Endothelial cell of umbilical vein (primary cell): Measurements from ENCODE around the gene WNT10A. TPM values are rescaled to one million over a fixed set of nuclear protein-coding genes. Genes with fewer than 3 reads are reported as not detected.

ENCODE experiments used
- BruUV-seq: library from RNA; stranded (reverse); fragments of 400-500 nt; replicated peaks from 2 replicates; lab custom pipeline; 2021; lab: Mats Ljungman, UMichigan
- CTCF ChIA-PET: fragments of 300-600, 350-600 bp; sonication (Branson Sonifier 250); formaldehyde crosslinking; loops from one replicate; lab custom pipeline; 2021; ENCODE audit warnings: antibody characterized with exemption, inconsistent platforms; lab: Charles Lee
- POLR2A ChIA-PET: fragments of 300-600, 350-600 bp; sonication (Branson Sonifier 250); formaldehyde crosslinking; loops from one replicate; lab custom pipeline; 2021; ENCODE audit warnings: antibody characterized with exemption, inconsistent platforms; lab: Charles Lee
- DNase-seq: peaks from one replicate; pipeline ENCODE4 v3.0.0-alpha.2; 2011; ENCODE audit warnings: low read depth, low spot score
- FAIRE-seq: peaks from 2 replicates; lab custom pipeline; 2011; peaks lifted over from hg19 to GRCh38; lab: Jason Lieb, UNC
- H2AFZ ChIP-seq: 2 replicates; pipeline ENCODE4 v1.6.0; 2012; ENCODE audit warnings: low read depth, low read length, control low read depth, inconsistent platforms
- H3K27ac ChIP-seq: 2 replicates; pipeline ENCODE4 v1.5.1; 2011; ENCODE audit warnings: low read depth, mild to moderate bottlenecking, control low read depth, low read length, moderate library complexity; ENCODE audit not compliant: insufficient read depth
- H3K27me3 ChIP-seq, 2 experiments: 2 replicates each; pipeline versions ENCODE4 v1.6.0 to v1.6.1; 2011; ENCODE audit warnings: low read length in 2 of 2, mixed read lengths in 1 of 2; ENCODE audit not compliant: control insufficient read depth in 2 of 2, insufficient read depth in 2 of 2
- H3K36me3 ChIP-seq, 2 experiments: 2 replicates in 1 of 2; 3 replicates in 1 of 2; pipeline ENCODE4 v1.5.1; 2011; ENCODE audit warnings: low read length in 2 of 2, mild to moderate bottlenecking in 1 of 2, moderate library complexity in 1 of 2; ENCODE audit not compliant: control insufficient read depth in 2 of 2, insufficient read depth in 2 of 2; ENCODE audit errors: extremely low read depth in 1 of 2
- H3K4me1 ChIP-seq: 3 replicates; pipeline ENCODE4 v1.5.1; 2011; ENCODE audit warnings: mild to moderate bottlenecking, low read length; ENCODE audit not compliant: control insufficient read depth, insufficient read depth; ENCODE audit errors: extremely low read depth
- H3K4me2 ChIP-seq: 2 replicates; pipeline ENCODE4 v1.6.1; 2011; ENCODE audit warnings: low read length, control low read depth, mixed read lengths; ENCODE audit not compliant: insufficient read depth
- H3K4me3 ChIP-seq, 3 experiments: fragments of 200-600 bp in 1 of 3; sonication (generic), shearing (Covaris generic) in 1 of 3; replicated peaks in 1 of 3; 2 replicates each; pipeline ENCODE4 v1.5.1; 2011 to 2016; ENCODE audit warnings: control low read depth in 3 of 3, low read length in 3 of 3, mild to moderate bottlenecking in 2 of 3, inconsistent platforms in 1 of 3, low read depth in 1 of 3, moderate library complexity in 1 of 3; ENCODE audit not compliant: insufficient read depth in 1 of 3
- H3K79me2 ChIP-seq: 2 replicates; pipeline ENCODE4 v1.6.0; 2012; ENCODE audit warnings: low read length, inconsistent platforms; ENCODE audit not compliant: control insufficient read depth, insufficient read depth
- H3K9ac ChIP-seq: replicated peaks from 2 replicates; pipeline ENCODE3; 2011; ENCODE audit warnings: low read length, control low read depth; ENCODE audit not compliant: insufficient read depth; ENCODE audit errors: extremely low read depth
- H3K9me1 ChIP-seq: replicated peaks from 3 replicates; pipeline ENCODE4 v1.6.0; 2011; ENCODE audit warnings: mild to moderate bottlenecking, low read length; ENCODE audit not compliant: control insufficient read depth, insufficient read depth; ENCODE audit errors: extremely low read depth
- H3K9me3 ChIP-seq: replicated peaks from 2 replicates; pipeline ENCODE4 v1.5.1; 2012; ENCODE audit warnings: low read length, inconsistent platforms; ENCODE audit not compliant: control insufficient read depth, insufficient read depth
- H4K20me1 ChIP-seq: replicated peaks from 2 replicates; pipeline ENCODE3; 2011; ENCODE audit warnings: mild to moderate bottlenecking, low read length; ENCODE audit not compliant: control insufficient read depth, insufficient read depth; ENCODE audit errors: extremely low read depth
- CTCF ChIP-seq, 2 donors: IDR thresholded peaks; 1 replicate in 1 of 2; 2 replicates in 1 of 2; pipeline ENCODE4 v1.5.1; 2011; ENCODE audit warnings: low read length in 2 of 2, mild to moderate bottlenecking in 2 of 2, moderate library complexity in 2 of 2, control low read depth in 1 of 2, inconsistent platforms in 1 of 2, low read depth in 1 of 2; ENCODE audit not compliant: insufficient read depth in 1 of 2; ENCODE audit errors: extremely low read depth in 1 of 2
- EZH2 ChIP-seq: IDR thresholded peaks from 2 replicates; pipeline ENCODE4 v1.6.1; 2012; ENCODE audit warnings: borderline replicate concordance, low read depth, mild to moderate bottlenecking, moderate library complexity, low read length, inconsistent platforms; ENCODE audit not compliant: severe bottlenecking
- FOS ChIP-seq: IDR thresholded peaks from 2 replicates; pipeline ENCODE4 v1.6.1; 2011; ENCODE audit warnings: mild to moderate bottlenecking, low read length, moderate library complexity, borderline replicate concordance; ENCODE audit not compliant: insufficient read depth
- GATA2 ChIP-seq: IDR thresholded peaks from 2 replicates; pipeline ENCODE4 v1.7.0; 2011; ENCODE audit warnings: low read depth, mild to moderate bottlenecking, moderate library complexity, mixed read lengths, low read length; ENCODE audit not compliant: insufficient read length, insufficient read depth
- JUN ChIP-seq: IDR thresholded peaks from 2 replicates; pipeline ENCODE4 v1.6.1; 2011; ENCODE audit warnings: borderline replicate concordance, low read depth; ENCODE audit not compliant: insufficient read length, insufficient read depth
- MYC ChIP-seq: IDR thresholded peaks from one replicate; pipeline ENCODE4 v1.6.1; 2011; ENCODE audit warnings: mild to moderate bottlenecking, low read depth, low read length
- POLR2A ChIP-seq: IDR thresholded peaks from 2 replicates; pipeline ENCODE4 v1.6.1; 2012; ENCODE audit warnings: low read depth, mild to moderate bottlenecking, control low read depth, low read length
- POLR2AphosphoS5 ChIP-seq: IDR thresholded peaks from 2 replicates; pipeline ENCODE4 v1.6.1; 2012; ENCODE audit warnings: low read depth, mild to moderate bottlenecking, control low read depth, low read length, moderate library complexity; ENCODE audit not compliant: insufficient read depth
- dilution Hi-C: fragments of 300-500 bp; cut with MboI; formaldehyde crosslinking; loops from one replicate; pipeline ENCODE4 v1.15.0; 2019; ENCODE audit warnings: low sequenced_read_pairs; ENCODE audit not compliant: extremely low pct_ligation_motif_present
- intact Hi-C: fragments of 100-400 bp; cut with micrococcal nuclease; formaldehyde crosslinking; loops from one replicate; pipeline ENCODE4 v1.10.0; 2022
- polyA plus RNA-seq, 4 experiments: library from polyadenylated mRNA; depleted of rRNA in 3 of 4; stranded (reverse) in 3 of 4; unstranded in 1 of 4; fragments of >200 nt; gene quantifications; 2 replicates each; pipeline versions ENCODE4 v1.2.1 to v1.2.3, GENCODE V29; 2011 to 2012; ENCODE audit warnings: missing spikeins in 1 of 4
- total RNA-seq: library from RNA; stranded (reverse); gene quantifications from 2 replicates; pipeline ENCODE4 v1.2.3, GENCODE V29; 2021
- TF ChIP-seq, protein P1 (sequence below): IDR thresholded peaks from 2 replicates; pipeline ENCODE4 v1.6.1; 2011; ENCODE audit not compliant: insufficient read depth, insufficient read length

Gene WNT10A
- total and polyA plus RNA-seq, 2 donors (not counting 3 experiments of a cell fraction or from before 2014, with no cell fraction given): not detected

DNA sequence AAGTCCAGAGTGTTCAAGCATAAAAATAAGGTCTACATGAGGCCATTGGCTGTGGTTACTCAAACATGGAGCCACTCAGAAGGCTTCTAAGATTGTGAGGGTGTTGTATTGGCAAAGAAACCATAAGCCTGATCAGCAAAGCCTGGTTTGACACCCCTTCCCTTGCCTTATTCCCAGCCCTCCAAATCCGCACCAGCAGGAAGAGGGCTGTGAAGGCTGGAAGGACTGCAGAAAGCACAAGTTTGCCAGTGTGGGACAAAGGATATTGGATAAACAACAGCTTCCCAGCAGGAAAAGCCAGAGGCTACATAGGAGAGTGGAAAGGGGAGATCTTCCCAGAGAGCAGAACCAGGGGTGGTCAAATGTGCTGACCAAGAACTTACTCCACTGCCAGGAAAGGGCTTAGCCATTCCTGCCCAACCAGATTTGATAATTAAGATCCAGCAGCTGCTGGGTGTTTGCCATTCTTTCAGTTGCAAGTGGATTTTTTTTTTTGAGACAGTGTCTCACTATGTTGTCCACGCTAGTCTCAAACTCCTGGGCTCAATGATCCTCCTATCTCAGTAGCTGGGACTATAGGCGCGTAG lies 47.5 kb upstream of the WNT10A start:
- POLR2A ChIA-PET: no interaction called here
- H2AFZ ChIP-seq: peak overlapping the region; percentile 87
- BruUV-seq: no TSS peak
- no peaks in the 10 kb centered on the region for H3K9me1 ChIP-seq
- no peak for TF ChIP-seq MYC
- TF ChIP-seq, protein P1, sequence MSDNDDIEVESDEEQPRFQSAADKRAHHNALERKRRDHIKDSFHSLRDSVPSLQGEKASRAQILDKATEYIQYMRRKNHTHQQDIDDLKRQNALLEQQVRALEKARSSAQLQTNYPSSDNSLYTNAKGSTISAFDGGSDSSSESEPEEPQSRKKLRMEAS: no peak
- no peak for TF ChIP-seq CTCF (IDR thresholded peaks at IDR 0.05; ENCODE audit: extremely low read depth in 1 of 2, insufficient read depth in 1 of 2, low read depth in 1 of 2, low read length in 2 of 2)
- no peak for TF ChIP-seq POLR2A
- TF ChIP-seq GATA2: no peak
- TF ChIP-seq EZH2: no peak
- TF ChIP-seq JUN: no peak
- TF ChIP-seq POLR2AphosphoS5: no peak
- TF ChIP-seq FOS: no peak
- H3K36me3 ChIP-seq: no peaks in the 10 kb centered on the region
- H3K9me3 ChIP-seq: no peaks in the 10 kb centered on the region
- peaks cover 17% of the 10 kb centered on the region for H3K4me1 ChIP-seq
- intact Hi-C loops (loop anchor here (2.0 kb wide), 1 partner anchor 50 kb away; the partner anchor contains the start of gene CYP27A1), dilution Hi-C loops (no loop called here)
- no peak overlapping the region for H3K4me3 ChIP-seq
- peak overlapping the region; percentile 65 for H3K27ac ChIP-seq
- H3K4me2 ChIP-seq: peak overlapping the region; percentile 50
- CTCF ChIA-PET: interaction anchor here (1.2 to 3.5 kb wide), 5 partner anchors 10 to 123 kb away, joined by 3 to 44 read pairs (median 7); partner anchors contain the start of gene TTLL4
- no peak overlapping the region for H3K9ac ChIP-seq
- no peaks in the 10 kb centered on the region for H4K20me1 ChIP-seq
- H3K79me2 ChIP-seq: no peaks in the 10 kb centered on the region
- FAIRE-seq (peak; percentile 60), DNase-seq (peak; percentile 35)
- H3K27me3 ChIP-seq: peaks cover 0 to 5% of the 10 kb centered on the region in 2 experiments
